HG02610 (cell line): ENCODE data around the gene WASF3.
"Not testable (repeated sequence)": the region's sequence is repeated elsewhere in the genome, so short reads cannot be mapped to it uniquely, and the experiment has no call there.

ENCODE experiments used
- ATAC-seq: cut with Tn5 transposase; IDR thresholded peaks from one replicate; pipeline ENCODE4 v1.9.1; 2021; ENCODE audit warnings: mild to moderate bottlenecking, moderate library complexity; ENCODE audit not compliant: unreplicated experiment

The WASF3 gene

GRCh38 chr13:26709461-26709860, 152.0 kb downstream of the WASF3 start:
- ATAC-seq = no peak

GRCh38 chr13:26710166-26710565, 152.7 kb downstream of the WASF3 start:
- no peak for ATAC-seq

DNA sequence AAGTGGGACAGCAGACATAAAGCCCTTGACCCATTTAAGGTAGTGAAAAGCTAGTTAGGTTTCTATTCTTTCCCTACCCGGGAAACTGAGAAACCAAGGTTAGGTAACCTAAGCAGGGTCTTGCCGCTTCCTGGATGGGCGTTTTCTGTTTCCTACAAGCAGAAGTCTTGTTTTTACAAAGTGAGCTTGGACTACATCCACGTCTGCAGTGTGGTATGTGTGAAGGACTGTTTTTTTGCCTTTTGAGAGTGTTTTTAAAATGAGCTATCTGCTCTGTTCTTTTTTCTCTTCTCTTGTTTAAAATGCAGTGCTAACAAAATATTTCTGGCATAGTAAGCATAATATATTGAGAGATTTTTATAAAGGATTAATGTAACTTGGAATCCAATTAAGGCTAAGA, 153.7 kb downstream of the WASF3 start:
- no peak for ATAC-seq

DNA sequence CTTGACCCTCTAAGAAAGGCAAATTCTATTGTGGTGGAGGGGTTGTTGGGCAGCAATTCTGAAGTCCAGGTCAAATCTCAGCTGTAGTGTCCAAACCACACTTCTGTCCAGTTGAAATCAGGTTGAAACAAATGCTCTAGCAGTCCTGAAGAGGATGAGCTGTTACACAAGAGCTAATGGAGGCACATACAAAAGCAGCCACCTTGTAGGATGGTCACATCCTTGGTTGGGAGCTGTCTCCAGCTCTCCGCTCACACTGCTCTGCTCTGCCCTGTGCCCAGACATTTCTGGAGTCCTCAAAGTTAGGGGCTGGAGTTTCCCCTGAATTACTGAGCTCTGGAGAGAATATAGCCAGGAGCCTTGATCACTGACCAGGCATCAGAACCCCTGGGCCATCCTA, 155.9 kb downstream of the WASF3 start:
- no peak for ATAC-seq

GRCh38 chr13:26716984-26717383, 159.5 kb downstream of the WASF3 start:
- ATAC-seq = no peak

GRCh38 chr13:26718146-26718545, 160.7 kb downstream of the WASF3 start:
- ATAC-seq = no peak

- ATAC-seq = no peak
Observed at GRCh38 chr13:26718872-26719271, 161.4 kb downstream of the WASF3 start.

DNA sequence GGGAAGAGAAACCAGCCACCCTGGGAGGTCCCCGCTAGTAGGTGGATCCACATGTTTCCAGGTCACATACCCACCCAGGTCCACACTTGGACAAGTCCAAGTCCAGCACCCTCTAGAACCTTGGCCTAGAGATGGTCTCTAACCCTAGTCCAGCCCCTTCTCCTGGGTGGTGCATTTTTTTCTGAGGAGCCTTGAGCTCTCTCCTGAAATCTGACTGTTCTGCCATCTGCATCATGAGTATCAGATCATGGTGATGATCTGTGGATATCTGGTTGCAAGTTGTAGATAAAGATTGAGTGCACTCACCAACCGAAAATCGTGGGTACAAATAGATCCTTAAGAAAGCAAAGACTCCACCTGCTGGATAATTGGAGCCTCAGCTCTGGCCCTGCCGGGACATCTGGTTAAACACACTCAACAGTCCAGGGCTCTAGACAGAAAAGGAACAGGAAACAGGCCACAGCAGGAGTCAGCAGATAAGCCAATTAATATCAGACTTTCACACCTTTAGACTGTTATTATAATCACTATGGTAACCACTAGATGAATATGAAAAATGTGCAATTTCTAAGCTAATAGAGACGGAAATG, 162.0 kb downstream of the WASF3 start:
- no peak for ATAC-seq

DNA sequence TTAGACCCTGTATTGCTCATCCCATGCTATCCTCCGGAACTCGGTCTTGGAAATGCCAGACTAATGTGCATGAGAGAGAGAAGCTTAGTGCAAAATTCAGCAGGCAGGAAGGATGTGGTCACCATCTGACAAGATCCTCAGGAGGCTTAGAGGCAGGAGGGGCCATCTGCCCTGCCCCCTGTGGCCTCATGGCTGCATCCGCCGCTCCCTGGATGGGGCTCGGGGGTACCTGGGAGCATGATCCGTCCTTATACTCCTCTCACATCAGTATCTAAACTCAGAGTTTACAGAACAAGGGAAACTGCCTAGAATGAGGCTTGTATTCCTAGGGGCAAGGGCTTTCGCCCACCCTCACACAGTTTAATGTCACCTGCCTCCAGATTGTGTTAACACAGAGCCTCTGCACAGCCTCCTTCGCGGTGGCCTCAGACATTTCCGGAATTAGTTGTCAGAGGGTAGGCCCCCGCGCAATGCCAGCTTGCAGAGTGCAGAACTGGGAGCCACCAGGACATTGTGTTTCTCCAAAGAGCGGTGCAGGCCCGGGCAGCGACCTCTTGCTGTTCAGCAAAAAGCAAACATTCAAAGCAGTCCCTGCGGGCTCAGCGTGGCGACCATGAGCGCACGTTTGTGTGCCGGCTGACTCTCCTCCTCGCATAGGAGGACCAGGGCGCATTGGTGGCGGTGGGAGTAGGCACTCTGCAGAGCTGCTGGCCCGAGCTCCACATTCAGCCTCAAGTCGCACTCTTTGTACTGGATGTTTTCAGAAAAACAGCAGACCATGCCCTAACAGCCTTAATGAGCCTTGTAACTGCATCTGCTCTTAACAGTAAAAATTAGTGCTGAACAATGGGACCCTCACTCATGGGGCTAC, 164.0 kb downstream of the WASF3 start:
- no peak for ATAC-seq

- no peak for ATAC-seq
Observed at GRCh38 chr13:26722321-26722720, 164.8 kb downstream of the WASF3 start.

- not testable (repeated sequence) for ATAC-seq
Observed at GRCh38 chr13:26723620-26724019, 166.1 kb downstream of the WASF3 start.

- ATAC-seq = no peak
Observed at GRCh38 chr13:26726684-26727083, 169.2 kb downstream of the WASF3 start.

DNA sequence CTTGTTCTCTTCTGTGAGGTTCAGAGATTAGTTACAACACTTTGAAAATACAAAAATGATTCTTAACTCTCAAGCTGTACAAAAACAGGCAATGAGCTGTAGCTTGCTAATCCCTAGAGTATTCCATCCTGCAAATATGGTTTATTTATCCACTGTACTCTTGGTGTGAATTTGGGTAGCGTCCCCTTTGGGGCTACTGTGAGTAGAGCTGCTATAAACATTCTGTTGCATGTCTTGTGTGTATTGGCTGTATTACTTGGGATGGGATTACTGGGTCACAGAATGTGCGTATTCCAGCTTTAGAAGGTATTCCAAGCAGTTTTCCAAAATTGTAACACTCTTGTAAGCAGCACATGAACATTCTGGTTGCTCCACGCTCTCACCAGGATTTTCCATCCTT, 169.6 kb downstream of the WASF3 start:
- no peak for ATAC-seq

DNA sequence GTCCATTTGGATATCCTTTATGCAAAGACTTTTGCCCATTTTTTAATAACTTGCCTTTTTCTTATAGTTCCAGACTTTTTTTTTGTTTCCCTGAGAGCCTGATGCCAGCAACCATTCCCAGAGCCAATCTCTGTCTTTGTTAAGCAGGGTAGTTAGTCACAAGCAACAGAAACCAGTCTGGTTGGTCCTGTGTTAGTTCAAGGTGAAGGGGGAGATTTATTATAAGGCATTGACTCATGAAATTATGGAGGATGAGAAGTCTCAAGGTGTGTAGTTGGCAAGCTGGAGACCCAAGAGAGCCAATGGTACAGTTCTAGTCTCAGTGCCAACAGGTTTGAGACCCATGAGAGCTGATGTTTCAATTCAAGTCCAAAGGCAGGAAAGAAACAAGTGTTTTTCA, 170.2 kb downstream of the WASF3 start:
- ATAC-seq = no peak

DNA sequence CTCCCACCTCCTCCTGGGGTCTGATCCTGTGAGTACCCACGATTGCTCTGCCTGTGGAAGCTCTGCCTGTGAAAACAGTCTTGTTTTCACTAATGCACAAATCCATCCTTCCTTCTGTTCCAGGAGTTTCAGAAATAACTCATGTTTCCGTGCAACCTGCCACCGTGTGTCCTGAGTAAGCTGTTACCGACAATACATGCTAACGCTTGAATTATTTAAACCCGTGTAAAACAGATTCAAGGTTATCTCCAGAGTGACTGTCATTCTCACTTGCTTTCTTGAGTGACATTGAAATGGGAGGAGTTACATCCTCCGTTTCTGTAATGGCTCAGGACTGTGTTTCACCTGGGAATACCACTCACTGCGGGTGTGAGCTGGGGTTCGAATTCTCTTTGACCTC, 178.2 kb downstream of the WASF3 start:
- ATAC-seq = no peak
